ENCODE data around the gene TPRG1L. TPM values are rescaled to one million over a fixed set of nuclear protein-coding genes. Genes with fewer than 3 reads are reported as not detected.

Gene TPRG1L
- total RNA-seq, 2 donors from 2014 or later: 27.4 to 37.6 TPM

- Histone ChIP-seq H3K4me3 (no peak overlapping the region), H3K4me1 (ENCODE audit: control insufficient read depth in 1 of 2, low read depth in 2 of 2) (peaks cover 0 to 6% of the 10 kb centered on the region in 2 donors), H3K27ac (no peak overlapping the region), H3K36me3 (peaks cover 44% of the 10 kb centered on the region), H3K27me3 (replicated peaks; ENCODE audit: insufficient read depth) (no peaks in the 10 kb centered on the region), H3K9me3 (no peaks in the 10 kb centered on the region)
- DNase-seq (ENCODE audit: low spot score): no peak
- ATAC-seq (ENCODE audit: insufficient number of reproducible peaks, low FRiP score, low read depth): no peak
- no peak for TF ChIP-seq CTCF (IDR thresholded peaks at IDR 0.05)
Measured at GRCh38 chr1:3644273-3644672, 19.5 kb downstream of the TPRG1L start.

GRCh38 chr1:3645247-3645646 is 20.4 kb downstream of the TPRG1L start:
- TF ChIP-seq CTCF (IDR thresholded peaks at IDR 0.05): no peak
- ATAC-seq (ENCODE audit: insufficient number of reproducible peaks, low FRiP score, low read depth): no peak
- peaks cover 40% of the 10 kb centered on the region for H3K36me3 ChIP-seq

GRCh38 chr1:3645666-3646355 is 21.0 kb downstream of the TPRG1L start:
- Histone ChIP-seq H3K4me3 (no peak overlapping the region), H3K36me3 (peaks cover 36% of the 10 kb centered on the region), H3K27ac (no peak overlapping the region), H3K27me3 (replicated peaks; ENCODE audit: insufficient read depth) (no peaks in the 10 kb centered on the region), H3K4me1 (ENCODE audit: control insufficient read depth in 1 of 2, low read depth in 2 of 2) (peaks cover 5 to 15% of the 10 kb centered on the region in 2 donors), H3K9me3 (no peaks in the 10 kb centered on the region)
- DNase-seq (ENCODE audit: low spot score) (no peak), ATAC-seq (ENCODE audit: insufficient number of reproducible peaks, low FRiP score, low read depth) (no peak)
- TF ChIP-seq CTCF (IDR thresholded peaks at IDR 0.05): no peak

More at GRCh38 chr1:3645247-3645646, 20.4 kb downstream of the TPRG1L start:
- Histone ChIP-seq H3K4me1 (ENCODE audit: control insufficient read depth in 1 of 2, low read depth in 2 of 2) (peaks cover 0 to 10% of the 10 kb centered on the region in 2 donors), H3K27ac (no peak overlapping the region), H3K9me3 (no peaks in the 10 kb centered on the region), H3K27me3 (replicated peaks; ENCODE audit: insufficient read depth) (no peaks in the 10 kb centered on the region), H3K4me3 (no peak overlapping the region)
- DNase-seq (ENCODE audit: low spot score): no peak

- Histone ChIP-seq H3K4me3 (no peak overlapping the region), H3K27me3 (replicated peaks; ENCODE audit: insufficient read depth) (peaks cover 7% of the 10 kb centered on the region), H3K27ac (no peak overlapping the region), H3K4me1 (ENCODE audit: control insufficient read depth in 1 of 2, low read depth in 2 of 2) (peaks cover 11 to 23% of the 10 kb centered on the region in 2 donors), H3K36me3 (peaks cover 34% of the 10 kb centered on the region), H3K9me3 (no peaks in the 10 kb centered on the region)
- no peak for TF ChIP-seq CTCF (IDR thresholded peaks at IDR 0.05)
- no peak for ATAC-seq (ENCODE audit: insufficient number of reproducible peaks, low FRiP score, low read depth)
- no peak for DNase-seq (ENCODE audit: low spot score)
Measured at GRCh38 chr1:3646596-3646995, 21.8 kb downstream of the TPRG1L start.

- DNase-seq (ENCODE audit: low spot score) (peak; percentile 69), ATAC-seq (ENCODE audit: insufficient number of reproducible peaks, low FRiP score, low read depth) (peak; percentile 87)
- no peak for TF ChIP-seq CTCF (IDR thresholded peaks at IDR 0.05)
- peak within 1 kb of the TSS; percentile 88 for H3K4me3 ChIP-seq
- peaks cover 25% of the 10 kb centered on the region for H3K27me3 ChIP-seq (replicated peaks; ENCODE audit: insufficient read depth)
- H3K4me1 ChIP-seq (ENCODE audit: control insufficient read depth in 1 of 2, low read depth in 2 of 2): peaks cover 17 to 36% of the 10 kb centered on the region in 2 donors
- no peaks in the 10 kb centered on the region for H3K9me3 ChIP-seq
- peaks cover 25% of the 10 kb centered on the region for H3K36me3 ChIP-seq
- no peak within 1 kb of the TSS for H3K27ac ChIP-seq
Measured at GRCh38 chr1:3649342-3650247, 24.8 kb downstream of the TPRG1L start, which contains the start of gene WRAP73. Gene WRAP73 (minus strand): TSS chr1:3650103. CDS start chr1:3649999, 104 bp downstream.

All from thoracic aorta (tissue), 2 donors.